GM19099 (cell line): ENCODE data around the gene ARHGEF37.

Source experiments
- POLR2A ChIP-seq: IDR thresholded peaks from 3 replicates; pipeline ENCODE4 v1.6.1; 2011; ENCODE audit warnings: low read depth; ENCODE audit not compliant: insufficient read length; ENCODE audit errors: extremely low read depth

Gene ARHGEF37

GRCh38 chr5:149610589-149611255, 29.4 kb downstream of the ARHGEF37 start:
- no peak for TF ChIP-seq POLR2A

- TF ChIP-seq POLR2A = no peak
These were observed 30.0 kb downstream of the ARHGEF37 start for GRCh38 chr5:149611326-149611725.

GRCh38 chr5:149614034-149614907, 33.0 kb downstream of the ARHGEF37 start:
- no peak for TF ChIP-seq POLR2A

DNA sequence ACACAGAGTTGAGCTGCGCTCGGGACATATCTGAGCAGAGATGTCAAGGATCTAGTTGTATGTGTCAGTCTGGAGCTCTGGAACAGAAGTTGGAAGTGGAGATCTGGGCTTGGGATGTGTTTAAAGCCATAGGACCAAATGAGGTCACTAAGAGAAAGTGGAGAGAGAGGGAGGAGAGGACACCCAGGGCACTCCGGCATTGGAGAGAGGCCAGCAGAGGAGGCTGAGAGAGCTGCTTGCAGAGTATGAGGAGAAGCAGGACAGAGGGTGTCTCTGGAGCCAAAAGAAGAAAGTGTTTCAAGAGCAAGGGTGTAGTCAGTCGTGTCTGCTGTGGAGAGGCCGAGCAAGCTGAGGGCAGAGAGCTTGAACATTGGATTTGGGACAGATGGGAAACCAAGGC, 34.7 kb downstream of the ARHGEF37 start:
- no peak for TF ChIP-seq POLR2A

DNA sequence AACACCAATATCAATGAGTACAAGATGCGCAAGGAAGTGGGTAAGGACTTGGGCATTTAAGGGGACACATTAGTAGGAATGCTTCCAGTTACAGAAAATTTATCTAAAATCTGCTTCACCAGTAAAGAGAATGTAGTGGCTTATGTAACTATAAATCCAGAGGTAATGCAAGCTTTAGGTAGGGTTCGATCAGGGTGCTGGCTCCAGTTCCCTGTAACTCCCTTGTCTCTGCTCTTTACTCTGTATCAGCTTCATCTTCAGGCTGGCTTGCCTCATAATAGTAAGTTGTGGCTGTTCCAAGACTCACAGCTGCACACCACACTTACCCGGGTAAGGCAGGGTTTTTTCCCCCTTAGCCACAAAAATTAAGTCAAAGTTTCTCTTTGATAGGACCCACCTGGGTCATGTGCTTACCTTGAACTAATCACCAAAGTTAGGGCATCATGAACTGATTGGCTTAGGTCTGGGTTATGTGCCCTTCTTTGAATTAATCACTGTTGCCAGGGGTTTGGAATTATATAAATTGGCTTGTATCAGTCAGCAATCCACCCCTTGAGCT, 35.5 kb downstream of the ARHGEF37 start:
- TF ChIP-seq POLR2A = no peak

- TF ChIP-seq POLR2A = no peak
These were observed 36.5 kb downstream of the ARHGEF37 start for GRCh38 chr5:149617760-149618306.

DNA sequence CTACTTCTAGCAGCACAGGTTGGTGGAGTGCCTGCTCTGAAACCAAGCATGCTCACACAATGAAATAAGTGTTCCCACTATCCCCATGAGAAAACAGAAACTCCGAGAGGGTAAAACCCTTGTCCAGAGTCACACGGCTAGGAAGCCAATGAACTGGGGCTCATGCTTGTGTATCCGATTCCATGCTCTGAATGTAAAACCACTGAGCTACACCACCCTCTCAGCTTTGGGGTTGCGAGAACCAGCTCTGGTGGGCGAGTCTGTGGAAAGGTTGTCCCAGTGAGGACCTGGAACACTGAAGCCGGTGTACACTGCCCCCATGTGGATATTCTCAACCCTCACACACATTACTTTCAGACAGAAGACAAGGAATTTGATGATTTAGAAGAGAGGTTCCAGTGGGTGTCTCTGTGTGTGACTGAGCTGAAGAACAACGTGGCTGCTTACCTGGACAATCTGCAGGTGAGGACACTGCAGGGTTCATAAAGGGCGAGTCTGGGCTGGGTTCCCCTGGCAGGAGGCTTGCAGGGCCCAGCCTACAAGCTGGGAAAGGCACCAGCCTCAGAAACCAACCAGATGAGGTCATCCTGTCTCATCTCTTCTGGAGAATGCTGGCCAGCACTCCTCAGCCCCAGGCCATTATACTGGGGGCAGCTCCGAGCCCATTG, 37.4 kb downstream of the ARHGEF37 start:
- no peak for TF ChIP-seq POLR2A

- TF ChIP-seq POLR2A = no peak
These were observed 40.3 kb downstream of the ARHGEF37 start for GRCh38 chr5:149621415-149622098.

GRCh38 chr5:149622466-149622865, 41.2 kb downstream of the ARHGEF37 start:
- TF ChIP-seq POLR2A = no peak

DNA sequence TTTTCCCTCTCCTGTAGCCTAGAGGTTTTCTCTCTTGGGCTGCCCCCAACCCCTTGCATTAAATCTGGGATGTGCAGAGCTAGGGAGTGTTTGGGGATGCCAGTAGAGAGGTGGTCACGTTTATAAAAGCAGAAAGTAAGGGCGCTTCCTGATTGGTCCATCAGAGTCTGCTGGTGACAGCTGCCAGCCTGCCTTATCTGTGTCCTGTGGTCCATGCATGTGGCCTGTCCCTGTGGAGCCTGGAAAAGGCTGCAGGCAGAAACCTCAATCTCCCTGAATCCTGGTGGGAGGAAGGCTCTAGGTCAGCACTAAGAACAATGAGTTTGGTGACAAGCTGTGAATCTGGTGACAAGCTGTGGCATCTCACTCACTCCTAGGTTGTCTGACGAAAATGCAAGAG, 42.2 kb downstream of the ARHGEF37 start:
- no peak for TF ChIP-seq POLR2A

GRCh38 chr5:149627070-149627469, 45.8 kb downstream of the ARHGEF37 start:
- TF ChIP-seq POLR2A = no peak

DNA sequence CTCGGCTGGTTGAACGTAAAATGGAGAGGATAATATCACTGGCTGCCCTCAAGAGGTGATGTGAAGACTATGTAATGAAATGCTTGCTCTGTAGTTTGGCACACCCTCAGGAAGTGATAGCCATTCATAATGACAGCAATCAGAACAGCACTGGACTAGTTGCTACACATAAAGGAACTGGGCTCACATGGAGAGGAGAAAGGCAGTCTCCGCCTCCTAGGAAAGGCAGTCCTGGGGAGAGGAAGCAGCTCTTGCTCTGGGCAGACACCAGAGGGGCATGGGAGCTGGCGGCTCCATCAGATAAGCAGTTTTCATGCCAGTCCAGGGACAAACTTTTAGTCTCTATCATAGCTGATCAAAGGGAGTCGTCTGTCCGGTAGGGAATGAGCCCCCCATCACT, 46.9 kb downstream of the ARHGEF37 start:
- TF ChIP-seq POLR2A = no peak

- TF ChIP-seq POLR2A = no peak
These were observed 47.6 kb downstream of the ARHGEF37 start for GRCh38 chr5:149628846-149629388.

GRCh38 chr5:149629421-149629820, 48.1 kb downstream of the ARHGEF37 start:
- no peak for TF ChIP-seq POLR2A
